KOPT-K1 (cell line): ENCODE data around the gene SLC22A23.

Experiments used
- H3K27ac ChIP-seq: fragments of 200-600 bp; sonication (generic); 2 replicates; pipeline ENCODE4 v1.5.1; 2016; ENCODE audit warnings: antibody characterized with exemption, mild to moderate bottlenecking, low read depth, low read length; ENCODE audit not compliant: poor library complexity, severe bottlenecking
- H3K36me3 ChIP-seq: fragments of 200-600 bp; sonication (generic); 2 replicates; pipeline ENCODE4 v1.5.1; 2017; ENCODE audit warnings: antibody characterized with exemption, mild to moderate bottlenecking, low read length, moderate library complexity; ENCODE audit not compliant: insufficient read depth
- H3K9me3 ChIP-seq: fragments of 200-600 bp; sonication (generic); 2 replicates; pipeline ENCODE4 v1.5.1; 2017; ENCODE audit warnings: antibody characterized with exemption, low read length, mild to moderate bottlenecking; ENCODE audit not compliant: insufficient read depth, poor library complexity, severe bottlenecking

Gene SLC22A23

DNA sequence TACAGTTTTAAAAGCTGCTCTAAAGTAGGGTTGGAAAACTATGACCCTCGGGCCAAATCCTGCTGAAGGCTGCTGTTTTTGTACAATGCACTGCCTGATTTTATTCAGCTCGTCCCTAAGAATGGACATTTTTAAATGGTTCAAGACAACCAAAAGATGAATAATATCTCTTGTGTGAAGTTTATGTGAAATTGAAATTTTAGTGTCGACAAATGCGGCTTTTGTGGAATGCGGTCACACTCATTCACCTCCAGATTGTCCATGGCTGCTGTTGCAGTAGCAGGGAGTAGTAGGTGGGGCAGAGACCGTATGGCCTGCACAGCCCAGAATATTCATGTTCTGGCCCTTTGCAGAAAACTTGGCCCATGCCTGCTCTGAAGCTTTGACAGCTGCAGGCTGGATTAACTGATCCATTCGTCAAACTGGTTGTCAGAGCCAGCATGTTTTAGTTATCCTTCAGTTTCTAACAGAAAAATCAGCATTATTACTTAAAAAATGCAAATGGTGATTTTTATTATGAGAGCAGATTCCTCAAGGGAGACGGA lies 106.5 kb downstream of the SLC22A23 start:
- H3K27ac ChIP-seq: no peak overlapping the region
- no peaks in the 10 kb centered on the region for H3K36me3 ChIP-seq
- H3K9me3 ChIP-seq: no peaks in the 10 kb centered on the region

DNA sequence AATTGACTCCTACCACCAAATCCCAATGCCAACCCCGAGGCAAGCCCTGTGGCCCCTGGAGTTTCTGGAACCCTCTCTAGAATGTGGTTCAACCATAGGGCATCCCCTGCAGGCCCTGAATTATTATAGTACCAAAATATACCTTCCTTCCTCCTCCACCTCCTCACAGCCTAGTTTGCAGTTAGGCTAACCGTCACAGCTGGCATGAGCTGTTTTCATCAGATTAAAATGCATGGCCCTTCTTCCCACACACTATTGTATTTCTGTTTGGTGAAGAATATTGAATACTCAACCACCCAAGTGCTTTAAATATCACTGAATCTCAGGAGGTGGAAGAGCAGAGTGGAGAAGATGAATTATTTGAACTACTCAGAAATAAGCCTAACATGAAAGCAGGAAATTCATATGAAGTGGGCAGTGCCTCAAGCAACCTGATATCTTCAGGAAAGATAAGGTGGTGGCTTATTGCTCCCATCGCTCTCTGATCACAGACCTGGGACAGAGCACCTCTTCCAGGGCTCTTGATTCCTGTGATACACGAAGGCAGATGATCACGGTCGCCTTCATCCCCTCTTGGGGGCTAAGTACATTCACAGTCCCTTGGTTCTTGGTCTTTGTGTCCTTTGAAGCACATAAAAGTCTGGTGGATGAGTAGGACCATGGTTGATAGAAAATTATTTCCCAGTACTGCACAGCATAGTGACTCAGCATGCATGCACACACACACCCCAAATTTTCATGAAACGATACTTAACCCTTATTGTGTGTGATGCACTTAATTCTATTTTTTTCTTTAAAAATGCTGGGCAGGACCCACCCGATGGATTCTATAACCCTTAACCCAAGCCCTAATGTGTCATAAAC lies 107.2 kb downstream of the SLC22A23 start:
- Histone ChIP-seq H3K36me3 (no peaks in the 10 kb centered on the region), H3K27ac (peak overlapping the region; percentile 30), H3K9me3 (no peaks in the 10 kb centered on the region)

DNA sequence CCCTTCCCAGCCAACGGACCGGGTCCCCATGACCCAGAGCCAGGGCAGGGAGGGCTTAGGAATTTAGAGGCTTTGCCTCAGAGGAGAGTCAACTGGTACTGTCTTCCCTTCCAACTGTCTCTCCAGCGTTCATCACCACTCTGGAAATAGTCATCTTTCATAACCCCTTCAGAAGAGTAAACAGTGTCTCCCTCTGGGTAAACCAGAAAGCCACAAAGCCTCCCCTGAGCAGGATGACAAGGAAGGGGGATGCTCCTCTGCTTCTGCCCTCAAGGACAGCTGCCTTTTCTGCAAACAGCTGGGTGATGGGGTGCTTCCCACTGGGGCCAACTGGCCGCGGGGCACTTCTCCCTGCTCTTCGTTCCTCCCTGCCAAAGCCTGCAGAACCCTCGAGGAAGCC lies 108.0 kb downstream of the SLC22A23 start:
- peak overlapping the region; percentile 30 for H3K27ac ChIP-seq
- no peaks in the 10 kb centered on the region for H3K9me3 ChIP-seq
- H3K36me3 ChIP-seq: no peaks in the 10 kb centered on the region

DNA sequence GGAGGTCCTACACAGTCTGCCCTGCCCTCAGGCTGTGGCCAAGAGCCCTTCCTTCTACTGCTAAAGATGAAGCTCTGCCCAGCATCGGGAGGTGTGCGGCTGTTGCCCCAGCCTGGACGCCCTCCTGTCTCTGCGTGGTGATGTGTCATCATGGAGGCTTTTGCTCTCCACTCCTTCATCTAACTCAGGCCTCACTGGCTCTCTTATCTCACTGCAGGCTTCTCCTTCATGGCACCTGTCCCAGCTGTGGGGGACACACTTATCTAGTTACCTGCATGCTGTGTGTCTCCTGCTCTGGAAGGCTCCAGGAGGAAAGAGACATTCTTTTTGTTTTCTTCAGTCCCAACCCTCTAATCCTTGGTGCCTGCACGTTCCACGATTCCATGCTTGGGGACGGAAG lies 109.0 kb downstream of the SLC22A23 start:
- H3K9me3 ChIP-seq: no peaks in the 10 kb centered on the region

DNA sequence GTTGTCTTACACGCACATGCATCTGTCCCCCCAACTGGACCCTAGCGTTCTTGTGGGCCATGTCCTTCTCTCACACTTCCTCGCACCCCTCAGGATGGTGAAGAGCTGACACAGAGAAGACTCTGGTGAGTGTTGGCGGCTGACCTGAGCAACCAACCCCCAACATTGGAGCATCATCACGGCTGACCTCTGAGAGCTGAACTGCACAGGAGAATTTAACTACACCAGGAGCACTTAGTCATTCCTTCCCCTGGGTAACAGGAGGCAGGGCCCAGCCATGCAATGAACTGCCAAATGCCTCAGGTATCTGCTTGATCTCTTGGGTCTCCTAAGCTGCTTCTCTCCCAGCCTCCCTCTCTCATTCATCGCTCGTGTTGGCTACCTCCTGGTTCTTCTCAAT lies 109.6 kb downstream of the SLC22A23 start:
- no peak overlapping the region for H3K27ac ChIP-seq
- no peaks in the 10 kb centered on the region for H3K9me3 ChIP-seq
- no peaks in the 10 kb centered on the region for H3K36me3 ChIP-seq

More for the DNA sequence above, 109.0 kb downstream of the SLC22A23 start:
- no peaks in the 10 kb centered on the region for H3K36me3 ChIP-seq
- H3K27ac ChIP-seq: no peak overlapping the region

DNA sequence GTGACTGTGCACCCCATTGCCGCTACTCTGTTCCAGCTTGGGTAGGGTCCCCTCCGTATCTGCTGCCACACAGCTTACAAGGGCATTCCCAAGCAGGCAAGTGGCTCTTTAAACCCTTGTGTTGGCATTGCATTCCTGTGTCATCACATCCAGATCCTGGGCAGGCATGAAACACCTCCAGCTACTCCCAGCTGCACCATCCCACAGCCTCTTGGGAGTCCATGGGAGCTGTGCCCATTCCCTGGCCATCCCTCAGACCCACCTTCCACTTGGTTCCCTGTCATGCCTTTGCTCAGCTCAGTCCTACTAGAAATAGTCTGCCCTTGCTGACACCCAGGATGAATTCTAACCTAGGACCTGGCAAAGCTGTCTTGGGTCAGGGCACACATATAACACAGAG lies 110.4 kb downstream of the SLC22A23 start:
- no peaks in the 10 kb centered on the region for H3K36me3 ChIP-seq
- no peak overlapping the region for H3K27ac ChIP-seq
- no peaks in the 10 kb centered on the region for H3K9me3 ChIP-seq

DNA sequence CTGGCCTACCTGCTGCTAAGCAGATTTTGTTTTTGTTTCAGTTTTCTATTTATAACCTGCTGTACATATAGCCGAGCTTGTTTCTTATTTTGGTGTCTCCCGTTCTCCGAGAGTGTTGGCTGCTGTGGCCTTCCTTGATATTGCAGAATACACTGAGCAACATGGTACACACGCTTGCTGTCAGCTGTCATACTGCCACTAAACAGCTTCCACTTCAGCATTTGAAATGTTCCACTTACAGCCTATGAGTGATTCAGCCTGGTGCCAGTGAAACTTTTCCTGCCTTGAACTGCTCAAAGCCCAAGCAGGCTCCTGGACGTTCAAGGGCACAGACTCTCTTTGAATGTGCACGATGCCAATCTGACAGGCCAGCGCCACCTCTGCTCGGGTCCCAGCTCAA lies 111.0 kb downstream of the SLC22A23 start:
- no peak overlapping the region for H3K27ac ChIP-seq
- H3K9me3 ChIP-seq: no peaks in the 10 kb centered on the region

DNA sequence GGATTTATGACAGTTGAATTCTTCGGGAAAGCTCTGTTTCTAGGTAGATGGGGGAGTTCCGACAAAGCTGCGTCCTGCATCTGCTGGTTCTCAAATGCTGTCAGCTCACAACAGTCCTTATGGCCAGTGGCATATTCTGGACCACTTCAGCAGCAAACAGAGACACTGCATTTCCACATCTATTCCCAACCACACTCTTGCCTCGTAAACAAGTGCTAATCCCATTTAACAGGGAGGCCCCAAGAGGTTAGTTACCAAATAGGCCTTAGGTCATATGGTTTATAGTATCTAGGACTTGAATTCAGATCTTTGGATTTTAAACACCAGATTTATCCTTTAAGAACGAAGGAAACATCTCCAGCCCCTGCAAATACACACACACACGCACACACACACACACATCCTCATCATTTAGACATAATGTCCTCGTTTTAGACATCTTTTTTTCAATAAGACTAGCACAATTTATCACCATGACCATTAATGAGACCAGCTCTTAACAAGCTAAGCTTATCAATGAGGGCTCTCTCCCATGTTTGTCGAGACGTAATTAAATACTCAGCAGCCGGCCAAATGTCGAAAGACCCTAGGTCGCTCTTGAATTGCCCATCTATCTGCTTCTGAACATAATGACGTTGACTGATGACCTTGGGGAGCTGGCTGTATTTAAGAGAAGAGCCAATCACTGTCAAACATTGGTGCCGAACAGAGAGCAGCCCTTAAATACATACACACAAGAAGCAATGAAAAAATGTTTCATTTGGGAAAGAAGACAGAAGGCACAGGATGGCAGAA lies 113.6 kb downstream of the SLC22A23 start:
- H3K9me3 ChIP-seq: no peaks in the 10 kb centered on the region

More for the DNA sequence above, 111.0 kb downstream of the SLC22A23 start:
- H3K36me3 ChIP-seq: no peaks in the 10 kb centered on the region

DNA sequence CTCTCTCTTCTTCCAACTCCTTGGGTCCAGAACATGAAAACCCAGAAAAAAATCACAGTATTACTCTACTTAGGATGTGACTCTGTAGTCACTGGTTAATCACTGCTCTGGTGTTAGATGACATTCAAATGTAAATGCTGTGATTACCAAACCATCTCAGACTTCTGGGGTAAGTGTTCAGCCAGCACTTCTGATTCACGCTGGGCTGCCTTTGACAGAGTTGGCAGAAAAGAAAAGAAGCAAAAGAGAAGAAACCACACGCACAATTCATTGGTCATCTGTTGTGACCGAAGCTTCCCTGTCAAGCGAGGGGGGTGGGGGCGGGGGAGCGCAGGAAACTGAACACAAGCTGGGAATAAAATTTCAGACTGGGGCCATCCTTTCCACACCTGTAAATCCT lies 115.4 kb downstream of the SLC22A23 start:
- no peak overlapping the region for H3K27ac ChIP-seq

More for the DNA sequence above, 113.6 kb downstream of the SLC22A23 start:
- Histone ChIP-seq H3K36me3 (no peaks in the 10 kb centered on the region), H3K27ac (no peak overlapping the region)

DNA sequence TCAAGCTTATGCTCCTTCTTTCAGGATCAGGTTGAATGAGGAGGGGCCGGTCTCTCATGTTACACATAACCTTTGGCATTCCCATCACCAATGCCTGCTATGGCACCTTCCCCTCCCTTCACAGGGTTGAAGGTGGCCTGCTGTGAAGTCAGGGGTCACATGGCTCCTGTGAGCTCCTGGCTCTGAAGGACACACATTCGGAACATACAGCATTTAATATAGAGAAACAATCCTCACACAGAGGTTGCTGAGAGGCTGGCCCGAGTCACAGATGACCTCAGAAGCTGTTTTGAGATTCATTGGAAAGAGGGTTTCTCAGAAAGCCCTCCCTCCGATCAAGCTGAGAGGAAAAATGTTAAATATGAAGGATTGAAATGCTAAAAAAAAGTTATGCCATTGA lies 116.0 kb downstream of the SLC22A23 start:
- no peak overlapping the region for H3K27ac ChIP-seq
- H3K9me3 ChIP-seq: no peaks in the 10 kb centered on the region
- no peaks in the 10 kb centered on the region for H3K36me3 ChIP-seq

More for the DNA sequence above, 115.4 kb downstream of the SLC22A23 start:
- Histone ChIP-seq H3K9me3 (no peaks in the 10 kb centered on the region), H3K36me3 (no peaks in the 10 kb centered on the region)

DNA sequence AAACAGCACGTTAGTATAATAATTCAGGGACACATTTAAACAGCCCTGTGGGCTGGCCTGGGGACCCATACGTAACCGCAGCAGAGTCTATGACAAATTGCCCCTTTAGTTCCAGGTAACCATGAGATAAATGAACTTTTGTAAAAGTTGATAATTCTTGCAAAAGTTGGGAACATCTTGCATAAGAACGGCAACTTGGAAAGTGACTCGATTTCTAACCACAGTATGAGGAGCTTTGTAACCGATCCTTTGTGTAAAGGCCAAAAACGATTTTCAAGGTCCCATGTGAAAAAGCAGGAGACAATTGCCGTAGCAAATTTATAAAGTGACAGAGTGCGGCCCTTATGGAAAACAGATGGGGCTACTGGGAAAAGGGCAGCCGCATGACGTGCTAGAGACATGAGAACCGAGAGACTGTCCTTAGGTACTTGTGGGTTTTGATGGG lies 116.5 kb downstream of the SLC22A23 start:
- Histone ChIP-seq H3K36me3 (no peaks in the 10 kb centered on the region), H3K27ac (no peak overlapping the region), H3K9me3 (no peaks in the 10 kb centered on the region)

DNA sequence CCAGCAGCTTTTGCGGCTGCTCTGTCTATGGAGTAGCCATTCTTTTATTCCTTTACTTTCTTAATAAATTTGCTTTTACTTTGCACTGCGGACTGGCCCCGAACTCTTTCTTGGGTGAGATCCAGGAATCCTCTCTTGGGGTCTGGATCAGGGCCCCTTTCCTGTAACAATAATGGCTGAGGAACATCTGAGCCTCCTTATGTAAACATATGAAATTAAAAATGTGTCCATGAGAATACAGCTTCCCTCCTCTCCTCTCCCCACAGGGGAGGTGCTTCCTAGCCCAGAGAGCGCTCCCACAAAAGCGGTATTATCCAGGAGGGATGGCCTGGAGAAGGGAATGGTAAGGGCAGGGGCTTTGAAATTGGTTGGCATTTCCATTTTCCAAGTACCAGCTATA lies 117.0 kb downstream of the SLC22A23 start:
- Histone ChIP-seq H3K9me3 (no peaks in the 10 kb centered on the region), H3K27ac (no peak overlapping the region), H3K36me3 (no peaks in the 10 kb centered on the region)

DNA sequence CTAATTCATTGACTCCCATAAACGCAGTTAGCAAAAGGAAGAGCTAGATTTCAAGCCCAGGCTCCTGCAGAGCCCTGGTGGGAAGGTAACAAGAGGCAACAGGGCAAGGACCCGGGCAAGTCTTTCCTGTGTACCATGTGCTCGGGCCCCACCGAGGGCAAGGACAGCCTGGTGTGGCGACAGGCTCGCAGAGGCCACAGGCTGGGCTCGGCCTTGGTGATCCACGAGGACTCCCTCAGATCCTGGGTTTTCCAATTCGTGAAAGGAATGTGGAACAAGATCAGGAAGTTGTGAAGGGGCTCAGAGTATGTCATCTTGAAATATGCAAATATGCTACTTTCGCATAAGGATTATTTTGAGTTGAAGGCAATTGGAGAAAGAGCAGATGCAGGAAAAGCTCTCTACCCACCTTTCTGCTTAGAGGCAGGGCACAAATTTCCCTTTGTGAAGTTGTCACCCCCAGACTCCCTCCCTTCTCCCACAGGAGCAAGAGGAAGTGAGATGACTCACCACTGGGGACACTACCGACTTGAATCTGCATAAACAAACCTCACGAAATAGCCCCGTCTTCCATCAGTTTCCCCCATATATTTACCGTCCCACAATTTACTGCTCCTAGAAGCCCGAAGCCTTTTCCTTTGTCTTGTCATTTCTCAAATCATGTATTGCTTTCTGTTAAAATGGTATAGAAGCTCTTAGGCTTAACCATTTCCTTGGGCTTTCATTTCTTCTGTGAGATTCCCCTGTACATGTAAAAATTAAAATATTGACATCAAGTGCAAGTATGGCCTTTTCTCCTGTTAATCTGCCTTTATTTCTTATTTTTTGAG lies 119.1 kb downstream of the SLC22A23 start:
- Histone ChIP-seq H3K27ac (peak overlapping the region; percentile 5), H3K36me3 (no peaks in the 10 kb centered on the region), H3K9me3 (no peaks in the 10 kb centered on the region)

DNA sequence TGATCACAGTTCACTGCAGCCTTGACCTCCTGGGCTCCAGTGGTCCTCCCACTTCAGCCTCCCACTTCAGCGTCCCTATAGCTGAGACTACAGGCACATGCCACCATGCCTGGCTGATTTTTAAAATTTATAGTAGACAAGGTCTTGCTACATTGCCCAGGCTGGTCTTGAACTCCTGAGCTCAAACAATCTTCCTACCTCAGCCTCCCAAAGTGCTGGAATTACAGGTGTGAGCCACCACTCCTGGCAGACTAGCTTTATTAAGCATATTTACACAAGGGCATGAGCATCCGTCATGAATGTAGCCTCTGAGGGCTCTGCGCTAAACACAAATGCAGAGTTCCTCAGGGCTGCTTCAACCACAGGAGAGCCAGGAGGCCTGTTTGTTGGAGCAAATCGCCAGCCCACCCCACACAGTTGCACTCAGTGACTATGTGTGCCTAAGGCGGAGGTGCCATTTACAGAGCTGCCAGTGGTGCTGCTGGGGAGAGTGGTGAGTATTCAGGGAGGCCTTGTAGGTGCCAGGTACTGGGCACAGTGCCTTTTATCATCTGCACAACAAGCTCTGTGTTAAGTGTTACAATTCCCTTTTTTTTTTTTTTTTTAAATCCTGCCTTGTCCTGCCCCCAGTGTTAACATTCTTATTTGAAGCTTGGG lies 119.9 kb downstream of the SLC22A23 start:
- Histone ChIP-seq H3K9me3 (no peaks in the 10 kb centered on the region), H3K36me3 (no peaks in the 10 kb centered on the region), H3K27ac (peak overlapping the region; percentile 5)
